HG03097 (cell line): ENCODE measurements around the gene VPS52.

ENCODE experiments used
- ATAC-seq: cut with Tn5 transposase; IDR thresholded peaks from one replicate; pipeline ENCODE4 v1.9.1; 2021; ENCODE audit not compliant: unreplicated experiment, low FRiP score

VPS52 gene

DNA sequence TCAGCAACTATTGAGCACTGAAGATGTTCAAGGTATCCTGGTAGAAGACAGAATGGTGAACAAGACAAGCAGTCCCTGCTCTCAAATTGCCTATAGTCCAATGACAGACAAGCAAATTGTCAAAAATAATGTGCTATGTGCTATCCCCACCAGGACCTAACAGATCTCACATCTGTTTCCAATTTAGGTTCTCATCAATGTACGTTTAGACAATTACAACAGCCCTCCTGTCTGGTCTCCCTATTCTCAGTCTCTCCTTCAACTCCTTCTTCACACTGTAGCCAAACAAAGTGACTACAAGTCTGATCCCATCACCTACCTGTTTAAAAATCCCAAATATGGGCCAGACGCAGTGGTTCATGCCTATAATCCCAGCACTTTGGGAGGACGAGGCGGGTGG is 34.7 kb upstream of the VPS52 start:
- ATAC-seq, result no peak

- ATAC-seq, result no peak
Measured at GRCh38 chr6:33305052-33305451, 33.4 kb upstream of the VPS52 start.

DNA sequence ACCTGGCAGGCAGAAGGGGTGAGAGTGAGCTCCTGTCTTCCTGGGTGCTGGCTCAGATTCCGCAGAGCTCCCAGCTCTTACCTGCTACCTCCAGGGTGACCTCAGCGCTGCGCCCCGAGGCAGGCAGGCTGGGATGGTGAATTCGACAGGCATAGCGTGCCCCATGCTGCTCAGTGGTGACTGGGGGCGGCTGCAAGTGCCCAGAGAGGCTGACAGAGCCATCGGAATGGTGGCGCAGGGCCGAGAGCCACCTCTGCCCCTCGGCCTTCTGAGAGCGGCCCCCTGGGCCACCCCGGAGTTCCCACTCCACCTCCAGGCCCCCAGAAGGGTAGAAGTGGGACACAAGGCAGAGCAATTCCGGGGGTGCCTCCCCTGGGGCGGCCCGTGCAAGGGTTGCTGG is 32.5 kb upstream of the VPS52 start:
- ATAC-seq, result no peak

DNA sequence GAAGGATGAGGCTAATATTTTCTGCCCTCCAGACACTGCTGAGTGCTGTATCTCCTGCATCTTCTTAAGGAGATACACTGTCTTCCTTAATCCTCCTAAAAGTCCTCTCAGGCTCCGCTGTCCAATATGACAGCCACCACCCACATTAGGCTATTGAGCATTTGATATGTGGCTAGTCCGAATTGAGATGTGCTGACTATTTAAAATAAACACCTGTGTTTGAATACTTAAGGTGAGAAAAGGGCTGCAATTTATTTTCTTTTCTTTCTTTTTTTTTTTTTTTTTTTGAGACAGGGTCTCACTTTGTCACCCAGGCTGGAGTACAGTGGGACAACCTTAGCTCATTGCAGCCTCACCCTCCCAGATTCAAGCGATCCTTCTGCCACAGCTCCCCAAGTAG is 30.2 kb upstream of the VPS52 start:
- no peak for ATAC-seq

GRCh38 chr6:33299237-33299944 is 27.7 kb upstream of the VPS52 start:
- peak; percentile 65 for ATAC-seq

GRCh38 chr6:33298773-33299236 is 27.1 kb upstream of the VPS52 start, which contains the start of gene RGL2:
RGL2 (minus strand) TSS chr6:33298942; CDS start chr6:33298610, 332 bp downstream.
- ATAC-seq, result no peak

GRCh38 chr6:33297956-33298772 is 26.5 kb upstream of the VPS52 start:
- no peak for ATAC-seq

GRCh38 chr6:33297406-33297955 is 25.8 kb upstream of the VPS52 start:
- ATAC-seq, result no peak

DNA sequence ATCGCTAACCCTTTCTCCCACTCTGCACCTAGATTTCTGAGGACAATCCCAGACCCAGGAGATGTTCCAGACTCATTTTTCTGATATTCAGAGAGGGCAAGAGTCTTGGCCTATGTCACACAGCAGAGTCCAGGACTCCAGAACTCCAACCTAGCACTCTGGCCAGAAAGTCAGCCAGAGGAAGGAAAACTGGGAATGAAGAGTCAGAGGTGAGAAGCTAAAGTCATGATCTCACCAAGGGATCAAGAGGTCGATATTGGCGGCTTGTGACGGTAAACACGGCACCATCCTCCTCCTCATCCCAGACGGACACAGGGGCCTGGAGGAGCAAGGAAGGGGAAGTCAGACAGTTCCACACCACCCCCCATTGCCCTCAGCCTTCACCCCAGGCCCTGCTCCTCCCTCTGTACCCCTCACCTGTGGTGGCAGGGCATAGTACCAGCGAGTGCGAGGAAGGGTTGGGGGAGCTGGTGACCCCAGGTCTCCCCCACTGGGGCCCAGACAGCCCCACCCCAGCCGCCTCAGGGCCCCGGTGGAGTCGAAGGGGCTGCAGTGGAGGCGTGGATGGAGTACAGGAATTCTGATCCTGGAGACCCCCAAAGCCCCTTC is 25.2 kb upstream of the VPS52 start:
- ATAC-seq, result no peak

GRCh38 chr6:33295621-33296369 is 24.1 kb upstream of the VPS52 start:
- ATAC-seq, result no peak

- ATAC-seq, result no peak
Measured at GRCh38 chr6:33294086-33294823, 22.6 kb upstream of the VPS52 start.

DNA sequence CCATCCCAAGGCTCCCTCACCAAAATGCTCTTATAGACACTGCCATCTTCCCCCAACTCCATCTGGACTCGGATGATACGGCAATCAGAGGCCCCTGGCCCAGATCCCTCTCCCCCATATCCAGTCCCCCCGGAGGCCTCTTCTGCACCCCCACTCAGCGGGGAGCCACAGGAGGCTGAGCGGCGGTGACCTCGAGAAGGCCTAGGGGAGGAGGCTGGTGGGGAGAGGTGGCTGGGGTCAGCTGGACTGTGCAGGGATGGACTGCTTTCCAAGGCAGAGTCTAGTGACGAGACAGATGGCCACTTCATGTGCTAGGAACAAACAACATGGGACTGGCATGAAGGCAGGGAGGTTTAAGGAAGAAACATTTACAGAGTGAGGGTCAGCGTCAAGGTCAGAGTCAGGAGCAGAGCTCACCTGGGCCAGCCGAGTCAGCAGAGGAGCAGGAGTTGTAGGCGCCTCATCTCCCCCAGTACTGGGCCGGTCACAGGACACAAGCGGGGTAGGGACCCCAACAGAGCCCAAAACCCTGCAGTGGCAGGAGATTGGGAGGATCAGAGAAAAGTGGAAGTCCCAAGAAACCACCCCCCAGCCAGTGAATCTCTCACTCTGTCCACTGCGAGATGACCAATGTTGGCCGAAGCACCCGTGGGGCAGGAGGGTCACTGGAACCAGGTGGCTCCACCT is 21.5 kb upstream of the VPS52 start:
- no peak for ATAC-seq

DNA sequence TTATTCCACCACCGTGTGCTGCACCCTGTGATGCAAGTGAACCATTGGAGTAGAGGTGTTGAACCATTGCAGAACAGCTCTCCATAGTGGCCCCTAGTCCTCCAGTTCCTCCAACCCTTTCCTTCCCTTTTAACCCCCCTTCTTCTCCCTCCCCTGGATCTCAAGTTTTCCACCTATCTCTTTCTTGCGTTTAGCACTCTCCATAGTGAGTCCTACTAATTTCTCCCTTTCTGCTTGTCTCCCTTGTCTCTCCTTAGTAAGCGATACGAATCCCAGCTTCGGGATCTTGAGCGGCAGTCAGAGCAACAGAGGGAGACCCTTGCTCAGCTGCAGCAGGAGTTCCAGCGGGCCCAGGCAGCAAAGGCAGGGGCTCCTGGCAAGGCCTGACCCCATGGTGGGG is 18.8 kb upstream of the VPS52 start:
- ATAC-seq, result no peak

- no peak for ATAC-seq
Measured at GRCh38 chr6:33289784-33290315, 18.2 kb upstream of the VPS52 start.

DNA sequence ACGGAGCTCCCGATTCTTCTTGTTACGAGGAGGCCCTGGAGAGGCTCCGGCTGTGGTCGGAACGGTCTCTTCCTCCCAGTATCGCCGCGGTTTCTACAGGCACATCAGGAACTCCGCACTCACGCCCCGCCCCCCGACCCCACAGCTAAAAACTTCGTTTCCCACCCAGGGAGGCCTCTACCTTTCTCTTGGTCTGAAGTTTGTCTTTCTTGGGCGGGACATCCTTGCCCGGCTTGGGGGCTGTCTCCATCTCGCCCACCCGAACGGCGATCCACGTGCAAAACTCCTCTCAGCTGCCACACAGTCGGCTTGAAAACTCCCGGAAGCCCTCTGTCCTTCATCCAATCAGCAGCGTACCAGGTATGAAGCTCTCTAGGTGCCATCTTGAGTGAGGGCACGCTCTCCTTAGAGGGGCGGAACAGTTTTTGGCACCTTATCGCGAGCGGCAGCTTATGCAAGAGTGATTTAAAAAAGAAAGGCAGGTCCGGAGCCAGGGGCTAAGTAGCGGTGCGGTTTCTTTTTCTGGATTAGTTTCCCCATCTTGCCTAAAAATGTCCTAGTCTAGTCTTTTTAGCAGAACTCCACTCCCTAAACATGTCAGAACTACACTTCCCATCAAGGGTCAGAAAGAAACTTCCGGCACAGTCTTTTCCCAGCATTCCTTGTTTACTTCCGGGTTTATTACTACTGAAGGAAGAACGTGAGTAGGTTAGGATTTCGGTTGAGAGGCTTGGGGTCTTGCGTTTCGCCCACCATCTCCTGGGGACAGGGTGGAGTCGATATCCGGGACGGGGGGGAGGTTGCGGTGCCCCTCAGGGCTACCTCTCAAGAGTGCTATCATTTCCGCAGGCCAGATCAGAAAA is 17.5 kb upstream of the VPS52 start, which contains the start of the genes PFDN6 and WDR46:
Gene PFDN6 (plus strand): TSS at position 681 of the 863 bp plus-strand sequence. CDS start 256 bp downstream, outside the sequence.
Gene WDR46 (minus strand): TSS at position 319 of the 863 bp plus-strand sequence. CDS start 69 bp downstream, at position 250.
- ATAC-seq, result peak; percentile 65

DNA sequence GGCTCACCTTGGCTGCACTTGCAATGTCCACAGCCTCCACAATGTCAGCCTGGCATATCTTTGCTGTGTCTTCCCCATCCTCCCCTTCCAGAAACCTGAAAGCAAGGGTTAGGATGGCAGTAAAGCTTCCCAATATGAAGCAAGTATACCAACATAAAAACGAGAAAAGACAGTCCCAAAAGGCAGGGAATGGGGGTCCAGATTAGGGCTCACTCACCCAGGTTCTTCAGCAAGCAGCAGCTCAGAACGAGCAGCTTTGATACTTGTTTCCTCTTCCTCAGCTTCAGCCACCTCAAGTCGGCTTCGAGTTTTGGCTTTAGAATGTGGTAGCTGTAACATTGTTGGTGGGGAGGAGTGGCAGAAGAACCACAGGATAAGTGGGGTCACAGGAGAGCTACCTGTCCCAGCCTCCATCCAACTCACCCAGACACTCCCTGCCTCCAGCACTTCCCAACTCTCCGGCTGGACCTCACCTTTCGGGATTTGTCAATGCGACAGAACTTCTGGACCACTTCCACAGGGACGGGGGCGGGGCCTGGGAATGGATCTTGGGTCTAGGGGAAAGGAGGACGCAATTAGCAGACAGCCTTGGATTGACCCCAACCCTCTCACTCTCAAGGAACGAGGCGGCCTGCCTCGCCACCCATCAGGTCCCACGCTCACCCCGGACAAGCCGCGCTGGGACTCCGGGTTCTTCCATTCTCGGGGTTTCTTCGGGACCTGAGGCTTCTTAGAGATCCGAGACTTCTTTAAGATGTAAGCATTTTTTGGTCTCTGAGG is 16.7 kb upstream of the VPS52 start:
- no peak for ATAC-seq
